ENCODE data around the gene TIAL1. TPM values are rescaled to one million over a fixed set of nuclear protein-coding genes. Genes with fewer than 3 reads are reported as not detected.

Gene TIAL1
- total RNA-seq, 1 experiment from 2014 or later = 94.1 TPM

DNA sequence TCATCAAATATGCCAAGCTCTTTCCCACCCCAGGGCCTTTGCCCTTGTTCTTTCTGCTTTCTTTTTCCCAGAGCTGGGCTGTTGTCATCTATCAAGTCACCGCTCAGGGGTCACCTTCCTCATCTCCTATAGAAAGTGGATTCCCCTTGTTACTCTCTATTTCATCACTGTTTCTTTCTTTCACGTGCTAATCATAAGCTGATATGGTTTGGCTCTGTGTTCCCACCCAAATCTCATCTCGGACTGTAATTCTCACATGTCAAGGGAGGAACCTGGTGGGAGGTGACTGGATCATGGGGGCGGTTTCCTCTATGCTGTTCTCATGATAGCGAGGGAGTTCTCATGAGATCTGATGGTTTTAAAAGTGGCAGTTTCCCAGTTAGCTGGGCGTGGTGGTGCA, 17.0 kb upstream of the TIAL1 start:
- POLR2A ChIA-PET (ENCODE audit: unreplicated experiment) = no interaction called here
- Histone ChIP-seq H4K20me1 (ENCODE audit: insufficient read depth) (no peaks in the 10 kb centered on the region), H3K4me1 (replicated peaks; ENCODE audit: insufficient read depth) (no peaks in the 10 kb centered on the region), H3K27ac (no peak overlapping the region), H3K36me3 (ENCODE audit: low read depth) (no peaks in the 10 kb centered on the region), H3K9me2 (ENCODE audit: insufficient read depth) (no peaks in the 10 kb centered on the region), H3K79me2 (ENCODE audit: low read depth) (no peaks in the 10 kb centered on the region), H2AFZ (no peak overlapping the region), H3F3A (ENCODE audit: insufficient read depth, low read depth) (no peaks in the 10 kb centered on the region), H3K4me3 (no peak overlapping the region), H3K4me2 (no peak overlapping the region), H3K27me3 (ENCODE audit: insufficient read depth, low read depth) (no peaks in the 10 kb centered on the region), H3K9me3 (ENCODE audit: insufficient read depth, low read depth) (no peaks in the 10 kb centered on the region)
- BruUV-seq (replicated peaks) = no TSS peak
- no peak for TF ChIP-seq EZH2 (IDR thresholded peaks at IDR 0.05; ENCODE audit: low read depth)
- TF ChIP-seq, protein P1, sequence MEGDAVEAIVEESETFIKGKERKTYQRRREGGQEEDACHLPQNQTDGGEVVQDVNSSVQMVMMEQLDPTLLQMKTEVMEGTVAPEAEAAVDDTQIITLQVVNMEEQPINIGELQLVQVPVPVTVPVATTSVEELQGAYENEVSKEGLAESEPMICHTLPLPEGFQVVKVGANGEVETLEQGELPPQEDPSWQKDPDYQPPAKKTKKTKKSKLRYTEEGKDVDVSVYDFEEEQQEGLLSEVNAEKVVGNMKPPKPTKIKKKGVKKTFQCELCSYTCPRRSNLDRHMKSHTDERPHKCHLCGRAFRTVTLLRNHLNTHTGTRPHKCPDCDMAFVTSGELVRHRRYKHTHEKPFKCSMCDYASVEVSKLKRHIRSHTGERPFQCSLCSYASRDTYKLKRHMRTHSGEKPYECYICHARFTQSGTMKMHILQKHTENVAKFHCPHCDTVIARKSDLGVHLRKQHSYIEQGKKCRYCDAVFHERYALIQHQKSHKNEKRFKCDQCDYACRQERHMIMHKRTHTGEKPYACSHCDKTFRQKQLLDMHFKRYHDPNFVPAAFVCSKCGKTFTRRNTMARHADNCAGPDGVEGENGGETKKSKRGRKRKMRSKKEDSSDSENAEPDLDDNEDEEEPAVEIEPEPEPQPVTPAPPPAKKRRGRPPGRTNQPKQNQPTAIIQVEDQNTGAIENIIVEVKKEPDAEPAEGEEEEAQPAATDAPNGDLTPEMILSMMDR (conservative IDR thresholded peaks at IDR 0.05) = no peak
- CTCF ChIA-PET = no interaction called here
- no peak for DNase-seq
- intact Hi-C loops (cut with micrococcal nuclease; ENCODE audit: unreplicated experiment) = no loop called here

DNA sequence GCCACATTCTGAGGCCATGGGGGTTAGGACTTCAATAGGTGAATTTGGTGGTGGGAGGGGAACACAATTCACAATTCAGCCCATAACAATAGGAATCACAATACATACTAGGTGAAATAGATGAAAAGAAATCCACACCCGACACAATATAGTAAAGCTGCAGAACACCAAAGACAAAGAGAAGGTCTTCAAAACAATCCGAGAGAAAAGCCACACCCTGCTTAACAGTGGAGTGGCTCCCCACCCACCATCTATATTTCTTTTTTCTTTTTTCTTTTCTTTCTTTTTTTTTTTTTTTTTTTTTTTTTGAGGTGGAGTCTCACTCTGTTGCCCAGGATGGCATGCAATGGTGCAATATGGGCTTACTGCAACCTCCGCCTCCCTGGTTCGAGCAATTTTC, 14.7 kb upstream of the TIAL1 start:
- no peaks in the 10 kb centered on the region for H3F3A ChIP-seq (ENCODE audit: insufficient read depth, low read depth)
- H3K4me1 ChIP-seq (replicated peaks; ENCODE audit: insufficient read depth) = no peaks in the 10 kb centered on the region
- no peak for DNase-seq
- H3K36me3 ChIP-seq (ENCODE audit: low read depth) = no peaks in the 10 kb centered on the region
- TF ChIP-seq EZH2 (IDR thresholded peaks at IDR 0.05; ENCODE audit: low read depth) = no peak
- TF ChIP-seq, protein P1 (conservative IDR thresholded peaks at IDR 0.05) = no peak
- no peak overlapping the region for H3K4me2 ChIP-seq
- POLR2A ChIA-PET (ENCODE audit: unreplicated experiment) = no interaction called here
- no TSS peak for BruUV-seq (replicated peaks)
- no peak overlapping the region for H3K4me3 ChIP-seq
- no peaks in the 10 kb centered on the region for H4K20me1 ChIP-seq (ENCODE audit: insufficient read depth)
- H3K27ac ChIP-seq = no peak overlapping the region
- intact Hi-C loops (cut with micrococcal nuclease; ENCODE audit: unreplicated experiment) = no loop called here
- H3K79me2 ChIP-seq (ENCODE audit: low read depth) = no peaks in the 10 kb centered on the region
- H2AFZ ChIP-seq = no peak overlapping the region
- H3K9me3 ChIP-seq (ENCODE audit: insufficient read depth, low read depth) = no peaks in the 10 kb centered on the region
- no peaks in the 10 kb centered on the region for H3K9me2 ChIP-seq (ENCODE audit: insufficient read depth)
- CTCF ChIA-PET = no interaction called here
- H3K27me3 ChIP-seq (ENCODE audit: insufficient read depth, low read depth) = no peaks in the 10 kb centered on the region

DNA sequence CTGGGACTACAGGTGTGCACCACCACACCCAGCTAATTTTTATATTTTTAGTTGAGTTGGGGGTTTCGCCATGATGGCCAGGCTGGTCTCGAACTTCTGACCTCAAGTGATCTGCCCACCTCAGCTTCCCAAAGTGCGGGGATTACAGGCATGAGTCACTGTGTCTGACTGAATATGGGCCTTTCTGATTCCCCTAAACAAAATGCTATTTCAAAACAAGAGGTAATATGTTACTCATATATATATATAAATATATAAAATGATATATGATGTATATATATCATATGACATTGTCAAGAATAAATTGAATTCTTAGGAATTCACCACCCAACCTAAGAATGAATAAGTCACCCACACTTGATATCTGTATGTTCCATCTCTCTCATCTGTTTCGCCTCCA, 12.8 kb upstream of the TIAL1 start:
- Histone ChIP-seq H3K79me2 (ENCODE audit: low read depth) (no peaks in the 10 kb centered on the region), H3K36me3 (ENCODE audit: low read depth) (no peaks in the 10 kb centered on the region), H3K27ac (no peak overlapping the region), H3F3A (ENCODE audit: insufficient read depth, low read depth) (no peaks in the 10 kb centered on the region), H3K4me3 (no peak overlapping the region), H2AFZ (no peak overlapping the region), H3K27me3 (ENCODE audit: insufficient read depth, low read depth) (no peaks in the 10 kb centered on the region), H3K9me3 (ENCODE audit: insufficient read depth, low read depth) (no peaks in the 10 kb centered on the region), H4K20me1 (ENCODE audit: insufficient read depth) (no peaks in the 10 kb centered on the region), H3K9me2 (ENCODE audit: insufficient read depth) (no peaks in the 10 kb centered on the region), H3K4me1 (replicated peaks; ENCODE audit: insufficient read depth) (no peaks in the 10 kb centered on the region), H3K4me2 (no peak overlapping the region)
- no peak for TF ChIP-seq EZH2 (IDR thresholded peaks at IDR 0.05; ENCODE audit: low read depth)
- TF ChIP-seq, protein P1 (conservative IDR thresholded peaks at IDR 0.05) = no peak
- CTCF ChIA-PET = no interaction called here
- no TSS peak for BruUV-seq (replicated peaks)
- DNase-seq = no peak
- POLR2A ChIA-PET (ENCODE audit: unreplicated experiment) = no interaction called here
- intact Hi-C loops (cut with micrococcal nuclease; ENCODE audit: unreplicated experiment) = loop anchor here (5.0 kb wide), 2 partner anchors 58 to 128 kb away; no protein-coding TSS in a partner anchor
